GM19452 (cell line): ENCODE data around the gene GKN1.
"Not testable (repeated sequence)": the region's sequence is repeated elsewhere in the genome, so short reads cannot be mapped to it uniquely, and the experiment has no call there.

Experiments used
- ATAC-seq: cut with Tn5 transposase; IDR thresholded peaks from one replicate; pipeline ENCODE4 v1.9.1; 2021; ENCODE audit not compliant: unreplicated experiment

GKN1 gene

GRCh38 chr2:68974251-68974650 is at the start of gene GKN1:
TSS of gene GKN1 (plus strand) at chr2:68974636. CDS start at chr2:68974678, 42 bp downstream.
- no peak for ATAC-seq

GRCh38 chr2:68925295-68925896 is 49.0 kb upstream of the GKN1 start:
- no peak for ATAC-seq

- ATAC-seq, result no peak
Measured at GRCh38 chr2:68926796-68927195, 47.6 kb upstream of the GKN1 start.

GRCh38 chr2:68931149-68931711 is 43.2 kb upstream of the GKN1 start:
- no peak for ATAC-seq

- ATAC-seq, result no peak
Measured at GRCh38 chr2:68931799-68932198, 42.6 kb upstream of the GKN1 start.

GRCh38 chr2:68932402-68932801 is 42.0 kb upstream of the GKN1 start:
- ATAC-seq, result no peak

- no peak for ATAC-seq
Measured at GRCh38 chr2:68934021-68934420, 40.4 kb upstream of the GKN1 start.

GRCh38 chr2:68935471-68935870 is 39.0 kb upstream of the GKN1 start:
- no peak for ATAC-seq

GRCh38 chr2:68936427-68936826 is 38.0 kb upstream of the GKN1 start:
- no peak for ATAC-seq

GRCh38 chr2:68936889-68937288 is 37.5 kb upstream of the GKN1 start:
- ATAC-seq, result no peak

GRCh38 chr2:68937346-68938055 is 36.9 kb upstream of the GKN1 start:
- ATAC-seq, result no peak

GRCh38 chr2:68938938-68939337 is 35.5 kb upstream of the GKN1 start:
- ATAC-seq, result no peak

GRCh38 chr2:68939962-68940361 is 34.5 kb upstream of the GKN1 start:
- no peak for ATAC-seq

- ATAC-seq, result no peak
Measured at GRCh38 chr2:68940369-68940768, 34.1 kb upstream of the GKN1 start.

GRCh38 chr2:68942827-68943226 is 31.6 kb upstream of the GKN1 start:
- no peak for ATAC-seq

GRCh38 chr2:68943581-68944568 is 30.6 kb upstream of the GKN1 start:
- ATAC-seq, result no peak

GRCh38 chr2:68946117-68946516 is 28.3 kb upstream of the GKN1 start:
- ATAC-seq, result no peak

GRCh38 chr2:68948710-68949109 is 25.7 kb upstream of the GKN1 start:
- ATAC-seq, result no peak

- no peak for ATAC-seq
Measured at GRCh38 chr2:68951899-68952298, 22.5 kb upstream of the GKN1 start.

GRCh38 chr2:68952887-68953521 is 21.4 kb upstream of the GKN1 start, which contains the start of gene GKN2:
TSS of gene GKN2 (minus strand) at chr2:68952893. CDS start at chr2:68952861, 32 bp downstream.
- no peak for ATAC-seq

- ATAC-seq, result not testable (repeated sequence)
Measured at GRCh38 chr2:68955432-68955831, 19.0 kb upstream of the GKN1 start.
